Superior temporal gyrus (tissue), 1 donor: ENCODE results near the gene LSAMP.
"Not testable (repeated sequence)": the region's sequence is repeated elsewhere in the genome, so short reads cannot be mapped to it uniquely, and the experiment has no call there.

ENCODE experiments used
- DNase-seq: peaks from one replicate; pipeline ENCODE4 v3.0.0-alpha.2; 2016; ENCODE audit errors: extremely low spot score

The LSAMP gene

DNA sequence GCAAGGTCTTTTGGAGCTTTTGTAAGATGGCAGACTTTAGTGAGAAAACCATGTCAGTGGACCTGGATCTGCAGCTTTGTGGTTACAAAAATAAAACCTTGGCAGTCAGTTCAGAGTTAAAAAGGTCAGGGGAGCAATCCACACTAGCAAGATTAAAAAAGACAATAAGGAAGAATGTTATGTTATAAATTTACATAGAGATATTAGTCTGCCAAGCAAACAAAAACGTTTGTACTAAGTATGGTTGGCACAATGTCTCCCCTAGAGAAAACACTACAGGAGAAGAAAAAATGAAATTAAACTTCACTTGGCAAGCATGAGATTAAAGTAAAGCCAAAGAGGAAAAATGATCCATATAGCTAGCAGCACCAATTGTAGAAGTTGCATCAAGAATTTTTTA is 205.0 kb downstream of the LSAMP start:
- no peak for DNase-seq

DNA sequence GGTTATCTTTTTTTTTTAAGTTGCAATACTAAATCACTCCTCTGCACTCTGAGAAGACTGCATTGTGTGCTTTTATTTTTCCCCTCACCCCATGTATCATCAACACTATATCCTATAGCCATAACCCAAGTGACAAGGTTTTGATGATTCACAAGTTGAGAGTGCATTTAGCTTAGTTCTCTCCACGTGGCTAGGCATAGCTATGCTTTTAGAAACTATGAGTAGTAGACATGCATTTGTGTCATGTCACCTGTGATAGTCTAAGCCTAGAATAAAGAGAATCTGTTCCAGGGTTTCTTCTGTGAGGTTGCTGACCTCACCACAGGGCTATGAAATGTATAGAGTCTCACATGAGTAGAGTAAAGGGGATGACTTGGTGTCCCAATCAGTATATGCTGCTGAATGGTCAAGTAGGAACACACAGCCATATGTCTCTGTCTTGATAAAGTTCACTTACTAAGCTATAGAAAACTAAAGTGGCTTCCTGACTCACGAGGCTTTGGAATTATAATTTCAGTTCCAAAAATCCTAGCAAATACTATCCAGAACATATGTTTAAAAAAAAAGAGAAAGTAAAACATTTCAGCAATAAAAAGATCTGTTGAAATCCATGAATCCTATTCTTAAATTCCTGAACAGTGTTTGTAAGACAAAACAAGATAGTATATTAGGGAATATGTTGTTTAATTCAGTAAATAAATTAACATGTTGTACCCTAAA is 206.3 kb downstream of the LSAMP start:
- DNase-seq: no peak

DNA sequence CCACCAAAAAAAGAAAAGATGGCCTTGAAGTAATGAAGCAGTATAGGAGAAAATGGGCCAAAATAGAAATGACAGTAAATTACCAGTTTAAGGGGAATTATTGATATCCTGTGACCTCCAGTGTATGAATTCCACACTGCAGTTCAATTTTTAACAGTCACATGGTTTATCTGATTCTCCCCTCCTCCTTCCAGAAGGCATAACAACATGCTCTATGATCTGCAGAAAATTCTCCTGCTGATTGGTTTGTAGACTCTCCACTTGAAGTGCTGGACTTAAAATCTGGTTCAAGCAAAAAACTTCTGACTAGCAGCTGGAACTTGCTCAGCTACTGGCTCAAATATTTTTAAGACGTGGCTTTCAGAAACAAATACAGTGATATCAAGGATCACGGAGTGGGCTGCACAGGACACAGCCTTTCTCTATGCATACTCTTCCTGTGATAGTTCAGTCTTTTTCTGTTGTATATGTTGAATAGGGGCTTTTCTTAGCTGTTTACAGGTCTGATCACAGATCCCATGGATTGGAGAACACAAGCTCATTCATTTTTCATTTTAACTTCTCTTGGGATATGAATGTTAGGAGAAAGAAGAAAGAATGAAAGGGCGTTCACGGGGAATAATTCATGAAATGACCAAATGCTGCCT is 211.5 kb downstream of the LSAMP start:
- no peak for DNase-seq

DNA sequence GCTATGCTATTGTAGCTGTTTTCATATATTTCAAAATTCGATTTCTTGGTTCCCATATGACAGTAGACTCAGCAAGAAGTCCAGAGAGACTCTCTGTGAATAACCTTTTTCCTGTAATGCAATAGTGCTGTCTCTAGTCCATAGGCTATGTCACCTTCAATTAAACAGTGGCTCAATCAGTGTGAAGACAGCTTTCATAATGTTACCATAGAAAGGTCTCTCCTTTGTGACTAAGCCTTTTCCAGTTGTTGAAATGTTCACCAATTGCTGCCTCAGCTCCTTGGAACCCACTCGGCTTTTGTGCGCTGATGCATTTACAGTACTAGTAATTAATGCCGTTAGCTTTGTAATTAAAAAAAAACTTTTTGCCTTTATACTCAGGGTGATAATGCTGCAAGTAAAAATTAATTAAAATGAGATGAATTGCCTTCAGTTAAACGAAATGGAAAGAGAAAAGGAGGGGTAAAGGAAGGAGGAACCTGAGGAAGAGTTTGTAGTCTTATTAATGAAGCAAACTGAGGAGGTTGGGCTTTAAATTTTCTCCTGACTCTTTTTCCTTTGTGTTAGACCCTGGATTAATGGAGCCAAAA is 214.8 kb downstream of the LSAMP start:
- no peak for DNase-seq

DNA sequence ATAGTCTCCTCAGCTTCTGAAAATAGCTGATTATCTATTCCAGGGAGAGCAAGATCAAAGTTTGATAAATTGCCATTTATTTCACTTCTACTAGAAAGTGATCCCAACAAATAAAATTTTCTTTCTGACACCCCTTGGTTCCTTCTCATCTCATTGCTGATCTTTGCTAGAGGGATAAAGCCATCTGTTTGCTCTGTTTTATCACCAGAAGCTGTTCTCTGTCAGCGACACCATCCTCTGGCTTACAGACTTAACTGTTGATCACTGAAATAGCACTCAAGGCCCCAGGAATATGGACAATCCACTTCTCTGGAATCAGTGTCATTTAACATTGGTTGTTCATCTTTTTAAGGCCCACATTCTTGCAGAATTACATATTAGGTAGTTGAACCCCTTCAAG is 219.0 kb downstream of the LSAMP start:
- no peak for DNase-seq

DNA sequence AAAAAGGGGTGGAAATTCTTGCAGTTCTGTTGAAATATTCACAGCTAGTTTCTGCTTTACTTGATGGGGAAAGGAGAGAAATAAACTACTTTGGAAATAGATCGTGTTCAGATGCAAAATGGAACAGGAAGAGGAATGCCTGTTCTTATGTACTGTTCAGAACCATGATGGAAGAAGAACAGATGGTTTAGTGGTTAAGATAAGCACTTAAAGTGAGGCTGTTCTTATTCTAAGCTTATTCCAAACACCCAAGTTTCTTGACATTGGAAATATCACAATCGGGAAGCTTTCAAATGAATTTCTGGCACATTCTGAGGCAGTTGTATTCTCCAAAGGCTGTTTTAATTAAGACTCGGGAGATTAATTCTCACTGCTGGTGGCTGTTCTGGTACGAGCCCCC is 228.5 kb downstream of the LSAMP start:
- DNase-seq: peak; percentile 45

DNA sequence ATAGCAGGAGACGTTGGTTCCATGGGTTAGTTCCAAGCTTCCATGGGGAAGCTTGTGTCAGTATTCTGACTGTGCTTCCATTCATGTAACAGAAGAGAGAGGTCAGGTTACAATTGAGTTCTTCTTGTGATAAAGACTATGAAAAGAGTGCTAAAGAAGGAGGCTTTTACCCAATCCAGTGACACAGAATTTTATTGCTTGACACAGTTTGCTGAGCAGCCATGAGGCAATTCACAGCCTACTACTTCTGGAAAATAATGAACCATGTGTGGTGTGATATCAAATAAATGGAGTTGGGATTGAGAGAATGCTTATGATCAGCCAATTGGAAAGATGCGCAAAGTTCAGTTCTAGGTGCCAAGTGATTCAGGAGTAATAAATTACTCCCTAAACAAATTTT is 233.4 kb downstream of the LSAMP start:
- DNase-seq: no peak

DNA sequence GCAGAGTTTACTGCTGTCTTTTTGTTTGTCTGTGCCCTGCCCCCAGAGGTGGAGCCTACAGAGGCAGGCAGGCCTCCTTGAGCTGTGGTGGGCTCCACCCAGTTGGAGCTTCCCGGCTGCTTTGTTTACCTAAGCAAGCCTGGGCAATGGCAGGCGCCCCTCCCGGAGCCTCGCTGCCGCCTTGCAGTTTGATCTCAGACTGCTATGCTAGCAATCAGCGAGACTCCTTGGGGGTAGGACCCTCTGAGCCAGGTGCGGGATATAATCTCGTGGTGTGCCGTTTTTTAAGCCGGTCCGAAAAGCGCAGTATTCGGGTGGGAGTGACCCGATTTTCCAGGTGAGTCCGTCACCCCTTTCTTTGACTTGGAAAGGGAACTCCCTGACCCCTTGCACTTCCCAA is 236.5 kb downstream of the LSAMP start:
- not testable (repeated sequence) for DNase-seq

DNA sequence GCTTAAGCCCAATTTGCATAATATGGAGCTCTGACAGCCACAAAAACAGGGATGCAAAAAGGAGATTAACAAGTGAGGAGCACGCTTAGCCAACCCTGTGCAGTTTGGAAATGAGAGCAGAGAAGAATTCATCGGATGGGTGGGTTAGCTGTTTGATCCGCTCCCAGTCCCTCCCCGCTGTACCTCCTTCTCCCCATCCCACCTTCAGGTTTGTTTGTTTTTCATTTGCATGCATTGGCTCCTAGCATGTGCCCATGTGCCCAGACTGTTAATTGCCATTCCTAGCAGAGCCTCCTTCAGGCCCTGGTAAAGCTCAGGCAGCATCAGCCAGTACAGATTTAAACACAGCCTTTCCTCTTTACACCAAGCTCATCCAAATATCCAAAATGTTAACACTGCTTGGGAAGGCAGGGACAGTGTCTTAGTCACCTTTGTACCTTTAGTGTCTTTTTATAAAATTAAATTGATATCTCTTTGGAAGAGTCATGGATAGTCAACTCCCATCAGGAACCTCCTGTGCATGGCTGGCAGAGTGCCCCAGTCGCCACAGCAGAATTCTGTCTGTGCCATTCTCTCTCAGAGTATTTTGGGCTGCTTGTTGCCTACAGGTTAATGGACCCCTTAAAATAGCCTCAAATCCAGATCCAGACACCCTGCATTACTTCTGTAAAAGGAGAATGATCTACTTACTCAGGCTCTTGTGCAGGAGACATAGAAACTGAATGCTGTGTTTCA is 244.2 kb downstream of the LSAMP start:
- DNase-seq: peak; percentile 32

DNA sequence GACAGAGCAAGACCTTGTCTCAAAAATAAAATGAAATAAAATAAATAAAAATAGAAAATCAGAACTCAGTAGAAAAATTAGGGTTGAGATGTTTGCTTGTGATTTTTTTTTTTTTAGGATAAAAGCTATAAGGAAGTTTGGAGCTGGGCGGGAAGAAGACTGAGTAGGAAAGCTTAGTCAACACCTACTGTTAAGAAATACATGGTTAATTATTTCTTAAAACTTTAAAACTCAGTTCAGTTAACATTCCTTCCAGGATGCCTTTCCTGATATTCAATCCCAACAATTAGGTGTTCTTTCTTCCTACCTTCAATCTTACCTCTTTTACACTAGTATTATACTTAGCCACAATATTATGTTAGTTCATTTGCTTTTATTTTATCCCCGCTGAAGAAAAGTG is 246.2 kb downstream of the LSAMP start:
- DNase-seq: no peak

DNA sequence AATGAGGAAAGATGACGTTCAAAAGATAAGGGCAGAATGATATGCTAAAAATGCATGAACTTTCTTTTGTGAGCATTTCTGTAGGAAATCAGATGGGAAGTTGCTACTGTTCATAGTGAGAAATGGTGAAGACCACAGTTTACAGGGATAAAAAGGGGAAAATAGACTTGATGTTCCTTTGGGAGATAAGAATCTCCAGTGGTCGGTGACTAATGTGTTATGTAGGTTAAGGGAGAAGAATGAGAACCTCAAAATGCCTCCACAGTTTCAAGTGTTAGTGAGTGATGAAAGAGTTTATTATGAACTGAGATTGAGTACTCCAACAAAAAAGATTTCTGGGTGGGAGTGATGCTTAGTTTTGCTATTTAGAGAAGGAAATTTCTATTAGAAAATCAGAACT is 247.2 kb downstream of the LSAMP start:
- DNase-seq: no peak

DNA sequence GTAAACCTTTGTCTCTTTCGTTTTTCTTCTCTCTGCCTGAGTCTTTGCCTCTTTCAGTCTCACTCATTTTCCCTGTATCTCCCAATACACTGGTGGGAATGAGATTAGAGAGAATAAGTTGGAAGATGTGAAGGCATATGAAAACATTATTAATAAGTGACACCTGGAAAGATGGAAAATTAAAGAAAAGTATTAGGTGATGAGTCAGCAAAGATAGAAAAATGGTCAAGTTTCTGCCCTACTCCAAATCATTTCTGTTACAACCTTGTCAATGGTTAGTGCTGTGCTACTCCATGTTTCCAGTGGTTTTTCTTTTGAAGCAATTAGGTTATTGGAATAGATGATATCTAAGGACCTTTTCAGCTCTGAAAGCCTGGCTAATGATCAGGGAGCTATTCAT is 252.8 kb downstream of the LSAMP start:
- DNase-seq: no peak

DNA sequence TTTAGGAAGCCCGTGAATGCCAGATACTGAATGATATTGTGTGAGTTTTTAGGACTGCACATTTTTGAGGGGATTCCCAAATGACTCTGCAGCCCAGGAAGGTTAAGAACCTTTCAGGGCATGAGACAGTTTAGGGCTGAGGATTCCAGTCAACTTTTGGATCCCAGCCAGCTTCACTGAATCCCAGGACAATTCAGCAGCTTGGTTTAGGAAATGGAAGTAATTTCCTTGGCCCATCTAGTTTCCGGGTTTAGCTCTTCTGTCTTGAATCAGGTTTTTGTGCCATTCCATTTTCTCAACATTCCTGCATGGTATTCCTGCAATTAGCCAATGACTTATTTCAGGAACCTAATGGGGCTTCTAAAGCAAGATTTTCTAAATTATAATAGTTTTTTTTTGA is 253.9 kb downstream of the LSAMP start:
- DNase-seq: no peak

DNA sequence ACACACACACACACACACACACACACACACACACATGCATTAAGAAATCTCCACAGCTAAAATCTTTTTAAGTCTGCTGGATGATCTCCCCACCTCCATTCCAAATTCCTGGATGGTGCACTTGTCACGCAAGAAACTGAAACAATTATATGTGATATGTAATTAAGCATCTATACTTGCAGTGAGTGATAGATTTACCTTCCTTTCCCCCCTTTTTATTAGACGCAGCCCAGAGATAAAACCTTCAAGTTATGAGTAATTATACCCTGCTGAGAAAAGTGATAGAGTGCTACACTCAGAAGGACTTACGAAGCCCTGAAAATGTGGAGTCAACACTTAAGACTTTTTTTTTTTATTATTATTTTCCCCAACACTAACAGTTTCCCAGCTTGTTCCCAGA is 255.2 kb downstream of the LSAMP start:
- no peak for DNase-seq

DNA sequence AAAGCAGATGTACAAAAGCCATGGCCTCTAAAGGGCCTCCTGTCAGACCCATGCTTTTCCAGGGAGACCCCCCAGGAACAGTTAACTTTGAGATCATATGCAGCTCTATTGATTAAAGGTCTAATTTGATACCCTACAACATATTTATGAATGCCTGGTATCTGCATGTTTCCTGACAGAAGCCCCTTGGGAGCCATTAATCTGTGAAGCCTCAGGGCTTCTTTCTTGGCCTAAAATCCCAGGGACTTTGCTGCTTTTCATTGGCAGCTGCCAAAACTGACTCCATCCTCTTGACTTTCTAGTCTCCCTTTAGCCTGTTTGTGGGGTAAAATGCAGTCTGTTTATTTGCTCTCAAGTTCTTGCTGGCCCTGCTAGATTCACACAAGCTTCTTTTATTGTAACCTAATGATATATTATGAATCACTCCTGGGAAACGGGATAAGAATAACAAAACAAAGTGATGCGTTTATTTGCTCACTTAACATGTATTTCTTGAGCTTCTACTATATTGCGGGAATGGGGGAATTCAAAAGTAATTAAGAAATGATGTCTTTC is 257.0 kb downstream of the LSAMP start:
- no peak for DNase-seq

DNA sequence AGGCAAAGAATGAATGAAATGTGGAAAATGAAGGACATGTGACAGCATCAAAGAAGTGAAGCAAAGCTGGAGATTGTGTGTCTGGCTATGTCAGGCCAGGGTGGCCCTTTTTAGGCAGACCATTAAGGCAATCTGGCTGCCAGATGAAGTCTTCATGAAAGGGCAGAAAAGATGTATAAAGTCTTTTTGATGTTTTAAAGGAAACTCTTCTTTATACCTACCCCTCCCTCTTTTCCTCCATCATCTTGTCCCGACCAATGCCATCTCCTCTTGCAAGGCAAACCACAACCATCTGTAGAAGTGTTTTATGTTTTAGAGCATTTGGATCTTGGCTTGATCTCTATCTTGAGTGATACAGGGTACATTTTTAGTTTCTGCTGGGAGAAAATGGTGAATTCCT is 259.2 kb downstream of the LSAMP start:
- DNase-seq: no peak

DNA sequence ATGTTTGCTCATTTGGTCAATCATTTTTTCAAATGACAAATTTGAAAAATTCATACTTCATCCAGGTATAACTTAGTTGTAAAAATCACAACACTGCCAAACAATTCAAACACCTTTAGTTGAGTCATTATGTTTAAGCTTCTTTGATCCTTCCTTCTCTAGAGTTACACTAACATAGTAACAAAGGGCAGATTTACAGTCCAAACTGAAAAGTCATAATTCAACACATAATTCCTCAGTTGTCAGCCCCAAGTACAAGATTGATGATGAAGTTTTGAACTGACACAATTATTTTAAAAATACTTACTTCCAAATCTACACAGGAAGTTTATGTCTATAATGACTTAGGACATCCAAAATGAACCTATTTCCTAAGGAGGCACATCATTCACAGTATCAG is 264.1 kb downstream of the LSAMP start:
- no peak for DNase-seq

DNA sequence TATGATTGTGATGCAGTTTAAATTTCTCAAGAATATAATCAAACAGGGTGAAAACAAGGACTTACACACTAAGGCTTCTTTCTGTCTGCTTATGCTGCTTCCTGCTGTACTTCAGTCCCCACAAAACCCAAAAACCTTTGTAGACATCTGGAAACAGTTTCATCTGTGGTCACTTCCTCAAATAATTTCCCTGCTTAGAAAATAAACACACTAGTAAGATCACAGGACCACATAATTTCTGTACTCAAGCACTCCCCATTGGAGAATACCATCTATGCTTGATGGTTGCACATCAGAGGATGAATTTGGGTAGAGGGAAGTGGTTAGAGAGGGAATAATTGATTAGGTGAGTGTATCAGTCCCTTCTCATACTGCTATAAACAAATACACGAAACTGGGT is 266.2 kb downstream of the LSAMP start:
- no peak for DNase-seq

DNA sequence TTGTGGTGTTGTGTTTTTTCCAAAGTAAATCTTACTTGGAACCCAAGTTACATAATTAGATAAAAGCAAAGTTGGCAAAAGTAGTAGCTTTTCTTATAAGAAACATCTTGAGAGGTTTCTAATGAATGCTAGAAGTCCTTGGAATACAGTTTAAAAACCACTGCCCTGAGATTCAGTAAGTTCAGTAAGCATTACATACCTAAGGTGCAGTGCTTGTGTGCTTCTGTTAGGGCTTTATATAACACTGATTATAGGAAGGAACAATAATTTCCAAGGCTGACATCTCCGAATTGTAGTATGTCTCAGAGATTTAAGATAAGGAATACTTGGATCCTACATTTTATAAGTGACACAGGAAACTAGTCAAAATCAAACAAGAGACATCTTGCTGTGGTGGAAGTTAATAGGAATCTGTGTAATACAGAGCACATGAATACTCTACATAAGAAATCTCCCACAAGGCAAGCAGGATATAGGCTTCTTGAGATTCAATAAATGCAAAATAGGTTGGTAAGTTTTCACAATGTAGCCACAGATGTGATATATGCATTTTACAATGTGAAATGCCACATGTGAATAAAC is 268.2 kb downstream of the LSAMP start:
- no peak for DNase-seq

DNA sequence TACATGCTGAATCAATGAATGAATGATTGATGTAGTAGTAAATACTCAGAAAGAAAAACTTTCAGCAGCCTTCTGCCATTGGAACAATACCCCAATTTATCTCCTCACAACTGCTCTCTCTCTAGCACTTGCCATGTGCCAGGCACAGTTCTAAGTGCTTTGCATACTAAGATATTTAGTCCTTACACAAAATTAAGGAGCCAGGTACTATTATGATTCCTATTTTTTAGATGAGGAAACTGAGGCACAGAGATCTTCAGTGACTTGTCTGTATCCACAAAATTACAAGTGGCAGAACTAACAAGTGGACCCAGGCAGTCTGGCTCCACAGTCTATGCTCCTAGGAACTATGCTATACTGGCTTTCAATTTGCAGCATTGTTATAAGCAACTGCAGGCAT is 279.2 kb downstream of the LSAMP start:
- DNase-seq: peak; percentile 77

DNA sequence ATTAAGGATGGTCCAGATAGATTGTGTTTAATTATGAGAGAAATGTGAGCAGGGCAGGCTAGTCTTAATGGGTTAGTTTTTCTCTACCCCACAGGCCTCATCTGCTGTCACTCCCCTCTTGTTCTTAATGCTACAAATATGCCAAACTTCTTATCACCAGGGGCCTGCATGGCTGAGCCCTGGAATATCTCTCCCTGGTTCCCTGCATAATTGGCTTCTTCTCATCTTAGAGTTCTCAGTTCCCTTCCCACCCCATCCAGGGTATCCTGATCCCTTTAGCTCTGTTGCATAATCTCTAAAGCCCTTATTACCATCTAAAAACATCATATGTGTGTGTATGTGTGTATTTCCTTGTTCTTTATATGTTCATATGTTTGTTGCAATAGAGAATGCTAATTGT is 279.6 kb downstream of the LSAMP start:
- no peak for DNase-seq

DNA sequence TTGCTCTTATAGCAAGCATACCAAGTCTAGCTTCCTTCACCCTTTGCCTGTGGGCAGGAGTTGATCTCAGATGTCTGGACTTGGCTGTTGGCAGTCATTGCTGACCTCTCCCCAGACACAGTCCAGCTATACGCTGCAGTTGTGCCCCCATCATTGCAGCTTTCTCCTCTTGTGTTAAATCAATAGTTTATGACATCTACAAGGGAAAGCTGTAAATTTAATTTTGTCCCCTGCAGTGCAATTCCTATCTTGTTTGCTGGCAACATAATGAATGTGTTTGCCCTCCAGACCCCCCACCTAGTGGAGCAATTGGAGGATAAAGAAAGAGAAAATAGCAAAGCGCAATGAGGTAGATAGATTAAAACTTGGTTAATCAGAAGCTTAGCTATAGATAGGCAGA is 280.2 kb downstream of the LSAMP start:
- DNase-seq: no peak
